Mesendoderm (in vitro differentiated cells): ENCODE data around the gene CACFD1.

Source experiments
- DNase-seq: peaks from one replicate; pipeline ENCODE4 v3.0.0; 2013
- H2AK5ac ChIP-seq: 2 replicates; pipeline ENCODE4 v1.6.1; 2013; ENCODE audit warnings: low read length, inconsistent platforms
- H2BK120ac ChIP-seq: 2 replicates; pipeline ENCODE4 v1.6.1; 2013; ENCODE audit warnings: low read depth, mild to moderate bottlenecking, low read length, moderate library complexity, mixed read lengths
- H2BK15ac ChIP-seq: replicated peaks from 2 replicates; pipeline ENCODE4 v1.6.1; 2013; ENCODE audit warnings: low read depth, mild to moderate bottlenecking, moderate library complexity
- H2BK5ac ChIP-seq: 2 replicates; pipeline ENCODE4 v1.6.1; 2013; ENCODE audit warnings: low read length, inconsistent platforms
- H3K18ac ChIP-seq: 2 replicates; pipeline ENCODE4 v1.6.1; 2013; ENCODE audit warnings: mild to moderate bottlenecking, low read length, mixed read lengths
- H3K23ac ChIP-seq: one replicate; pipeline ENCODE4 v1.6.1; 2013; ENCODE audit warnings: low read length
- H3K27ac ChIP-seq: 2 replicates; pipeline ENCODE4 v1.5.1; 2013; ENCODE audit warnings: low read depth, mild to moderate bottlenecking, inconsistent platforms, low read length, moderate library complexity
- H3K27me3 ChIP-seq: 2 replicates; pipeline ENCODE4 v1.6.1; 2013; ENCODE audit warnings: low read length, control low read depth, mild to moderate bottlenecking, inconsistent platforms; ENCODE audit not compliant: insufficient read depth, poor library complexity
- H3K36me3 ChIP-seq: 2 replicates; pipeline ENCODE4 v1.6.1; 2013; ENCODE audit warnings: low read length, inconsistent platforms; ENCODE audit not compliant: control insufficient read depth, insufficient read depth
- H3K4ac ChIP-seq: one replicate; pipeline ENCODE4 v1.6.1; 2013; ENCODE audit warnings: low read depth, mild to moderate bottlenecking, low read length, moderate library complexity
- H3K4me1 ChIP-seq: 2 replicates; pipeline ENCODE4 v1.6.1; 2013; ENCODE audit warnings: low read depth, low read length, inconsistent platforms; ENCODE audit not compliant: control insufficient read depth
- H3K4me2 ChIP-seq: 2 replicates; pipeline ENCODE4 v1.6.1; 2013; ENCODE audit warnings: low read length
- H3K4me3 ChIP-seq: 2 replicates; pipeline ENCODE4 v1.5.1; 2013; ENCODE audit warnings: mild to moderate bottlenecking, low read length
- H3K56ac ChIP-seq: one replicate; pipeline ENCODE4 v1.6.1; 2013; ENCODE audit warnings: low read length
- H3K79me1 ChIP-seq: 2 replicates; pipeline ENCODE4 v1.6.1; 2013; ENCODE audit warnings: low read length, inconsistent platforms
- H3K79me2 ChIP-seq: 2 replicates; pipeline ENCODE4 v1.6.1; 2013; ENCODE audit warnings: mild to moderate bottlenecking, low read length; ENCODE audit not compliant: control insufficient read depth, insufficient read depth
- H3K9ac ChIP-seq: 2 replicates; pipeline ENCODE4 v1.6.1; 2013; ENCODE audit warnings: low read length, inconsistent platforms
- H4K5ac ChIP-seq: one replicate; pipeline ENCODE4 v1.6.1; 2013; ENCODE audit warnings: low read length
- H4K8ac ChIP-seq: one replicate; pipeline ENCODE4 v1.6.1; 2013; ENCODE audit warnings: low read depth, mild to moderate bottlenecking, control low read depth, low read length, moderate library complexity
- WGBS: extraction: QIAGEN DNeasy Blood & Tissue Kit; methylation state at CpG from one replicate; pipeline ENCODE4 v1.1.7; 2013; ENCODE audit warnings: low lambda C conversion rate, missing lambda C conversion rate; ENCODE audit not compliant: insufficient coverage; ENCODE audit errors: extremely low coverage; 5-methylcytosine and 5-hydroxymethylcytosine counted together

Gene CACFD1

DNA sequence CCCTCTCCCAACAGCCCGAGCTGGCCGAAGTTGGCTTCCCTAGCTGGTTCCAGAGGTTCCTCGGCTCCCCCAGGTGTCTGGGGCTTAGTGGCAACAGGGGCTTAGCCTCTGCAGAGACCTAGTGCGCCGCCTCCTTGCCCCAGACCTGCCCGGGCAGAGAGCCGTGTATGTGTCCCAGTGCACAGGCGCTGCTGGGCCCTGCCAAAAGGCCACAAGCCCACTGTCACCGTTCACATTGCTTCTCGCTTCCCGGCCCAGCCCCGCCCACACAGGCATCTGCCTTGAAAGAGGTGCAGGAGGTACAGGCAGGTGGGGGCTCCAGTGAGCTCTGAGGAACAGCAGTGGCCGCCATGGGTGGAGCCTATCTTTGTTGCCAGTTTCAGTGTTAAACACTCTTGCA, 2.5 kb upstream of the CACFD1 start:
- Histone ChIP-seq H2BK15ac (no peak overlapping the region), H3K79me2 (no peaks in the 10 kb centered on the region), H3K9ac (no peak overlapping the region), H3K36me3 (no peaks in the 10 kb centered on the region), H3K18ac (no peak overlapping the region), H3K79me1 (peaks cover 3% of the 10 kb centered on the region), H3K4ac (no peak overlapping the region), H3K4me2 (no peak overlapping the region), H2AK5ac (no peak overlapping the region), H3K27ac (no peak overlapping the region), H4K8ac (no peak overlapping the region), H3K4me1 (peaks cover 4% of the 10 kb centered on the region), H3K23ac (no peak overlapping the region), H3K56ac (no peak overlapping the region), H3K4me3 (no peak overlapping the region), H2BK5ac (no peak overlapping the region), H3K27me3 (no peaks in the 10 kb centered on the region), H2BK120ac (no peak overlapping the region), H4K5ac (no peak overlapping the region)
- no CpG with 5 or more reads among the region's 13 CpGs for WGBS
- no peak for DNase-seq

DNA sequence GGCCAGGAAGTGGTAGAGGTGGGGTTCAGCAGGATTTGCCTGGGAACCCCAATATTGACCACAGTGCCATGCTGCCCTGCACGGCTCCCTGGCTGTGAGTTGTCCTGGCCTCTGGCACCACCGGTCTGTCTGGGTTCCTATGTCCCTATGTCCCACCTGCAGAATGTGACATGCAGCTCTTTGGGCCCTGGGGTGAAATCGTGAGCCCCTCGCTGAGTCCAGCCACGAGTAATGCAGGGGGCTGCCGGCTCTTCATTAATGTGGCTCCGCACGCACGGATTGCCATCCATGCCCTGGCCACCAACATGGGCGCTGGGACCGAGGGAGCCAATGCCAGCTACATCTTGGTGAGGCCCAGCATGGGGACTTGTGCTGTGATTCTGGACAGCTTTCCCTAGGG, 2.0 kb upstream of the CACFD1 start:
- Histone ChIP-seq H3K4me1 (peaks cover 4% of the 10 kb centered on the region), H2BK120ac (no peak overlapping the region), H3K36me3 (no peaks in the 10 kb centered on the region), H3K27me3 (no peaks in the 10 kb centered on the region), H4K5ac (no peak overlapping the region), H3K4ac (no peak overlapping the region), H4K8ac (no peak overlapping the region), H2BK15ac (no peak overlapping the region), H3K79me1 (peaks cover 3% of the 10 kb centered on the region), H2AK5ac (no peak overlapping the region), H3K4me2 (no peak overlapping the region), H3K23ac (no peak overlapping the region), H3K4me3 (no peak overlapping the region), H3K9ac (no peak overlapping the region), H2BK5ac (no peak overlapping the region), H3K79me2 (no peaks in the 10 kb centered on the region), H3K27ac (no peak overlapping the region), H3K18ac (no peak overlapping the region), H3K56ac (no peak overlapping the region)
- WGBS = no CpG with 5 or more reads among the region's 11 CpGs
- no peak for DNase-seq

DNA sequence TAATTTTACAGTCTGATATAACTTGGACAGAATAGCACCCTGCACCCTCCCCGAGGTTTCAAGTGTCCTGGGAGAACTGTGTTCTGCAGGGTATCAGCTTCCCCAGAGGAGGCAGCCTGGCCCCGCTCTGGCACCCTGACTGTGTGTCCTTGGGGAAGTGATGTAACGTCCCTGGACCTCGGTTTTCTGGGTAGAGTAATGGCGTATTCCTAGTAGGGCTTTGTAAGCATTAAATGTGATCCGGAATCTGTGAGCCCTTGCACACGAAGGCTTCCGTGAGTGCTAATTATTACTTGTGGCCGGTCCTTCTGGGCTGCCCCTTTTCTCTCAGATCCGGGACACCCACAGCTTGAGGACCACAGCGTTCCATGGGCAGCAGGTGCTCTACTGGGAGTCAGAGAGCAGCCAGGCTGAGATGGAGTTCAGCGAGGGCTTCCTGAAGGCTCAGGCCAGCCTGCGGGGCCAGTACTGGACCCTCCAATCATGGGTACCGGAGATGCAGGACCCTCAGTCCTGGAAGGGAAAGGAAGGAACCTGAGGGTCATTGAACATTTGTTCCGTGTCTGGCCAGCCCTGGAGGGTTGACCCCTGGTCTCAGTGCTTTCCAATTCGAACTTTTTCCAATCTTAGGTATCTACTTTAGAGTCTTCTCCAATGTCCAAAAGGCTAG, 1.0 kb upstream of the CACFD1 start:
- H2AK5ac ChIP-seq = no peak overlapping the region
- H3K23ac ChIP-seq = no peak overlapping the region
- H4K5ac ChIP-seq = no peak overlapping the region
- no peaks in the 10 kb centered on the region for H3K79me2 ChIP-seq
- DNase-seq = peak; percentile 24
- H3K56ac ChIP-seq = no peak overlapping the region
- H3K18ac ChIP-seq = no peak overlapping the region
- H3K4me2 ChIP-seq = peak overlapping the region; percentile 28
- peaks cover 3% of the 10 kb centered on the region for H3K79me1 ChIP-seq
- WGBS = no CpG with 5 or more reads among the region's 16 CpGs
- H2BK5ac ChIP-seq = no peak overlapping the region
- no peak overlapping the region for H3K27ac ChIP-seq
- H3K36me3 ChIP-seq = no peaks in the 10 kb centered on the region
- peaks cover 4% of the 10 kb centered on the region for H3K4me1 ChIP-seq
- no peak overlapping the region for H3K9ac ChIP-seq
- H3K4me3 ChIP-seq = no peak overlapping the region
- no peak overlapping the region for H2BK15ac ChIP-seq
- no peak overlapping the region for H3K4ac ChIP-seq
- H3K27me3 ChIP-seq = no peaks in the 10 kb centered on the region
- H4K8ac ChIP-seq = no peak overlapping the region
- no peak overlapping the region for H2BK120ac ChIP-seq

DNA sequence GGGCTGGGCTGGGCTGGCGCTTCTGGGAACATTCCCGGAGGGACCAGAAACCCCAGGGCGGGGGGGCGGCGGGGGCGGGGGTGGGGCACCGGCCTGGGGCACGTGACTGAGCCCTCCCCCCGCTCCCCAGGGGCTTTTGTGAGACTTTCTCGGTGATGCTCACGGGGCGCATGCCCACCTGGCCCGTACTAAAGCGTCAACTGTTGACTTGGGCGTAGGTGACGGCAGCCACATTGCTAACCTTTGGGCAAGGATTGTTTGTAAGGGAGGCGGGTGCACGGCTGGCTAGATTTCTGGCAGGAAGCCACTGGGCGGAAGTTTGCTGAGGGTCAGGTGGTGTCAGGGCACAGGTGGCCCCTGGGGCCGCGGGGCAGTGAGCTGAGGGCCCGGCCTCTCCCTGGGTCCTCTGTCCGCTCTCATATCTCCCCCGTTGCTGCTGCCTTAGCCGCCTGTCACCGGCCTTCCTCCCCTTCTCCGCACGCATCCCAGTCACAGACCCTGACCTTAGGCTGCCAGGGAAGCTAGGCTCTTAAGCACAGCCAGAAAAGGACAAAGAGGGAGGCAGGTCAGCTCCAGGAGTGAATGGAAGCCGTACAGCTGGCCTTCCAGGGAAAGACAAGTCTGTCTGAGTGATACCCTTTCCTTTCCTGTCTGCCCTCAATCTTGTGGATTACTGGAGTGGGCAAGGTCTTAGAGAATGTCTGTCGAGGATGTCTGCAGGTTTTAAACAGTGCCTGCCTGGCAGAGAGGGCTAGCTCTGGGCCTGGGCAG, 812 bp downstream of the CACFD1 start:
- H3K18ac ChIP-seq = no peak overlapping the region
- H3K4ac ChIP-seq = peak overlapping the region; percentile 42
- no peak overlapping the region for H4K5ac ChIP-seq
- H2BK15ac ChIP-seq = no peak overlapping the region
- no peaks in the 10 kb centered on the region for H3K36me3 ChIP-seq
- H3K4me3 ChIP-seq = no peak overlapping the region
- H3K23ac ChIP-seq = peak overlapping the region; percentile 98
- H2BK120ac ChIP-seq = no peak overlapping the region
- peak; percentile 74 for DNase-seq
- H4K8ac ChIP-seq = no peak overlapping the region
- peak overlapping the region; percentile 65 for H3K4me2 ChIP-seq
- H3K27me3 ChIP-seq = no peaks in the 10 kb centered on the region
- peaks cover 4% of the 10 kb centered on the region for H3K4me1 ChIP-seq
- peak overlapping the region; percentile 37 for H2AK5ac ChIP-seq
- peak overlapping the region; percentile 98 for H3K56ac ChIP-seq
- H3K79me2 ChIP-seq = no peaks in the 10 kb centered on the region
- no CpG with 5 or more reads among the region's 30 CpGs for WGBS
- H3K27ac ChIP-seq = no peak overlapping the region
- H2BK5ac ChIP-seq = no peak overlapping the region
- H3K79me1 ChIP-seq = peaks cover 3% of the 10 kb centered on the region
- peak overlapping the region; percentile 94 for H3K9ac ChIP-seq

DNA sequence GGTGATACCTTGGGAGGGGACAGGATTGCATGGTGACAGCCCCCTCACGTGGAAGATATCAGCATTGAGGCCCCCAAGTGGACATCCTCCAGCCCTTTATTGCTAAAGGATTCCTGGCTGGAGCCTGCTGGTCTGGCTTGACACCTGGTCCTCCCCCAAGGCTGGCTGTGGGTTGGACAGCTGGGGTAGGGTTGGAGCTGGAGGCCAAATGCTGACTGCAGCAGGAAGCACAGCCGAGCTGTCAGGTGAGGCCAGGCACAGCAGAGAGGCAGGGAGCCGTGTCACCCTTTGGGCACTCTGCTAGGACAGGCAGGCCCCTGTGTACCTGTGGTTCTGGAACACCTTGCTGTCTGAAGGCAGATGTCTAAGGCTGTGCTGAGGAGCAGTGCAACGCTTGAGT, 2.2 kb downstream of the CACFD1 start:
- H3K4ac ChIP-seq = no peak overlapping the region
- no peaks in the 10 kb centered on the region for H3K36me3 ChIP-seq
- no peaks in the 10 kb centered on the region for H3K79me2 ChIP-seq
- WGBS = no CpG with 5 or more reads among the region's 4 CpGs
- no peak overlapping the region for H3K4me2 ChIP-seq
- no peak overlapping the region for H2BK5ac ChIP-seq
- H3K27ac ChIP-seq = no peak overlapping the region
- H3K23ac ChIP-seq = no peak overlapping the region
- H2AK5ac ChIP-seq = no peak overlapping the region
- no peak overlapping the region for H4K8ac ChIP-seq
- H3K56ac ChIP-seq = no peak overlapping the region
- no peak overlapping the region for H3K9ac ChIP-seq
- no peak overlapping the region for H2BK15ac ChIP-seq
- DNase-seq = no peak
- H3K4me3 ChIP-seq = no peak overlapping the region
- no peaks in the 10 kb centered on the region for H3K27me3 ChIP-seq
- H3K4me1 ChIP-seq = peaks cover 4% of the 10 kb centered on the region
- H2BK120ac ChIP-seq = no peak overlapping the region
- no peak overlapping the region for H4K5ac ChIP-seq
- H3K79me1 ChIP-seq = peaks cover 3% of the 10 kb centered on the region
- no peak overlapping the region for H3K18ac ChIP-seq
